GM12878 (cell line): ENCODE results near the gene UHMK1. TPM values are rescaled to one million over a fixed set of nuclear protein-coding genes. Genes with fewer than 3 reads are reported as not detected.

ENCODE experiments used
- ASH2L ChIP-seq: fragments of 300-600, 200-600 bp; sonication (generic); IDR thresholded peaks from 2 replicates; pipeline ENCODE4 v1.6.1; 2017; ENCODE audit warnings: low read depth, mild to moderate bottlenecking, borderline replicate concordance
- CHD2 ChIP-seq: IDR thresholded peaks from 2 replicates; pipeline ENCODE4 v1.6.1; 2011; ENCODE audit warnings: low read depth, low read length, improper control_type of control experiment, borderline replicate concordance
- EED ChIP-seq: sonication (generic); IDR thresholded peaks from 2 replicates; pipeline ENCODE4 v1.6.1; 2016; ENCODE audit warnings: antibody characterized with exemption, low read depth
- HDAC2 ChIP-seq: fragments of 200-600 bp; sonication (generic); IDR thresholded peaks from 2 replicates; pipeline ENCODE4 v1.6.1; 2017
- IRF4 ChIP-seq: IDR thresholded peaks from 2 replicates; pipeline ENCODE4 v1.6.1; 2011; ENCODE audit warnings: low read depth, low read length
- NR2C1 ChIP-seq: fragments of 450-650 bp; IDR thresholded peaks from 2 replicates; pipeline ENCODE4 v1.6.1; 2017; ENCODE audit warnings: antibody characterized with exemption, mild to moderate bottlenecking, moderate library complexity
- NR2F1 ChIP-seq: fragments of 450-650 bp; conservative IDR thresholded peaks from 2 replicates; pipeline ENCODE4 v1.6.1; 2017; ENCODE audit warnings: mild to moderate bottlenecking
- POLR2A ChIP-seq: IDR thresholded peaks from 2 replicates; pipeline ENCODE4 v1.6.1; 2011; ENCODE audit warnings: low read depth, mild to moderate bottlenecking, low read length
- POU2F2 ChIP-seq: IDR thresholded peaks from 3 replicates; pipeline ENCODE4 v1.6.1; 2011; ENCODE audit warnings: low read depth, mild to moderate bottlenecking, low read length, borderline replicate concordance
- RAD21 ChIP-seq: IDR thresholded peaks from 2 replicates; pipeline ENCODE4 v1.6.1; 2011; ENCODE audit warnings: mild to moderate bottlenecking, low read depth, low read length, moderate library complexity; ENCODE audit not compliant: insufficient read depth
- REST ChIP-seq: IDR thresholded peaks from 2 replicates; pipeline ENCODE4 v1.6.1; 2012; ENCODE audit warnings: mild to moderate bottlenecking, low read depth, low read length
- SMARCA5 ChIP-seq: fragments of 450-650 bp; IDR thresholded peaks from 2 replicates; pipeline ENCODE4 v1.6.1; 2017; ENCODE audit warnings: mild to moderate bottlenecking
- SMC3 ChIP-seq: IDR thresholded peaks from 2 replicates; pipeline ENCODE4 v1.6.1; 2011; ENCODE audit warnings: low read length, improper control_type of control experiment, borderline replicate concordance
- SRF ChIP-seq, 2 experiments: IDR thresholded peaks; 2 replicates each; pipeline ENCODE4 v1.6.1; 2011; ENCODE audit warnings: low read depth in 2 of 2, low read length in 2 of 2, mild to moderate bottlenecking in 1 of 2, moderate library complexity in 1 of 2
- STAT3 ChIP-seq: IDR thresholded peaks from 2 replicates; pipeline ENCODE4 v1.6.1; 2011; ENCODE audit warnings: low read depth, low read length, improper control_type of control experiment
- polyA plus RNA-seq, 11 experiments: library from polyadenylated mRNA; depleted of rRNA in 4 of 11; unstranded in 6 of 11; stranded (reverse) in 5 of 11; fragments of >200 nt; fragmentation: Nextera tagmentation in 4 of 11; fragmentation: Illumina TruSeq in 1 of 11; extraction: Ambion mirVana in 4 of 11; extraction: Trizol in 1 of 11; gene quantifications; 1 replicate in 1 of 11; 2 replicates in 10 of 11; pipeline versions ENCODE4 v1.2.1 to v1.2.3, GENCODE V29; 2011 to 2016; ENCODE audit warnings: inconsistent platforms in 2 of 11, missing spikeins in 2 of 11, low read depth in 1 of 11
- total RNA-seq, 4 experiments: library from RNA; depleted of rRNA in 3 of 4; stranded (reverse); fragments of >200 nt in 3 of 4; fragmentation: Illumina TruSeq in 1 of 4; extraction: Trizol in 1 of 4; gene quantifications; 2 replicates each; pipeline versions ENCODE4 v1.2.1 to v1.2.3, GENCODE V29; 2013 to 2021
- TF ChIP-seq, protein P1 (sequence below): IDR thresholded peaks from 2 replicates; pipeline ENCODE4 v1.6.1; 2012; ENCODE audit warnings: improper control_type of control experiment, low read depth, low read length; ENCODE audit not compliant: insufficient replicate concordance
- TF ChIP-seq, protein P2 (sequence below): IDR thresholded peaks from 2 replicates; pipeline ENCODE4 v1.6.1; 2012; ENCODE audit warnings: low read depth, low read length, improper control_type of control experiment
- TF ChIP-seq, protein P3 (sequence below): fragments of 450-650 bp; IDR thresholded peaks from 2 replicates; pipeline ENCODE4 v1.6.1; 2016; ENCODE audit warnings: mild to moderate bottlenecking

Gene UHMK1
- total and polyA plus RNA-seq, 10 of the 15 experiments (the other 5 are each of a cell fraction or from before 2014, with no cell fraction given) = 5.7 to 52.7 (median 28.3) TPM

DNA sequence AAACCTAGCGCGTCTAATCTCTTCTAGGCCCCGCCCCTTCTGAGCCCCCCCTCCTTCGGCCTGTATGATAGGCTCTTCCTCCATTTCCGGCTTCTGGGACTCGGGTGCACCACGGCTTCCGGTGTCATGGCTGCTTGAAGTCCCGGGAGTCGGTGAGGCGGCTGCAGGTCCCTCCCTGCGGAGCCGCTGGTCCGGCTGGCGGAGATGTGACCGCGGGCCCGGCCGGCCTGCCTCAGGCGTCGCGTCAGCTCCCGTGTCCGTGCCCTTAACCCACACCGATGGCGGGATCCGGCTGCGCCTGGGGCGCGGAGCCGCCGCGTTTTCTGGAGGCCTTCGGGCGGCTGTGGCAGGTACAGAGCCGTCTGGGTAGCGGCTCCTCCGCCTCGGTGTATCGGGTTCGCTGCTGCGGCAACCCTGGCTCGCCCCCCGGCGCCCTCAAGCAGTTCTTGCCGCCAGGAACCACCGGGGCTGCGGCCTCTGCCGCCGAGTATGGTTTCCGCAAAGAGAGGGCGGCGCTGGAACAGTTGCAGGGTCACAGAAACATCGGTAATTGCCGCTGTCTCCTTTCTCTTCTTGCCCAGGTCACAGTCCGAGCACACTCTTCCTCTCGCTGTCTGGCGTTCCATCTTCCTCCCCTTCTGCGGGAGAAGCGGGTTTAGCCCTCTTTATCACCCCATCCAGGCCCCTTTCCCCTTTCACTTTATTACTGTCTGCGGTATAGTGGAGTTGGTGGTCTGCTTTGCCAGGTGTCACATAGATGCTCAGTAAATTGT lies at the start of gene UHMK1 (continued):
- TF ChIP-seq, protein P1, sequence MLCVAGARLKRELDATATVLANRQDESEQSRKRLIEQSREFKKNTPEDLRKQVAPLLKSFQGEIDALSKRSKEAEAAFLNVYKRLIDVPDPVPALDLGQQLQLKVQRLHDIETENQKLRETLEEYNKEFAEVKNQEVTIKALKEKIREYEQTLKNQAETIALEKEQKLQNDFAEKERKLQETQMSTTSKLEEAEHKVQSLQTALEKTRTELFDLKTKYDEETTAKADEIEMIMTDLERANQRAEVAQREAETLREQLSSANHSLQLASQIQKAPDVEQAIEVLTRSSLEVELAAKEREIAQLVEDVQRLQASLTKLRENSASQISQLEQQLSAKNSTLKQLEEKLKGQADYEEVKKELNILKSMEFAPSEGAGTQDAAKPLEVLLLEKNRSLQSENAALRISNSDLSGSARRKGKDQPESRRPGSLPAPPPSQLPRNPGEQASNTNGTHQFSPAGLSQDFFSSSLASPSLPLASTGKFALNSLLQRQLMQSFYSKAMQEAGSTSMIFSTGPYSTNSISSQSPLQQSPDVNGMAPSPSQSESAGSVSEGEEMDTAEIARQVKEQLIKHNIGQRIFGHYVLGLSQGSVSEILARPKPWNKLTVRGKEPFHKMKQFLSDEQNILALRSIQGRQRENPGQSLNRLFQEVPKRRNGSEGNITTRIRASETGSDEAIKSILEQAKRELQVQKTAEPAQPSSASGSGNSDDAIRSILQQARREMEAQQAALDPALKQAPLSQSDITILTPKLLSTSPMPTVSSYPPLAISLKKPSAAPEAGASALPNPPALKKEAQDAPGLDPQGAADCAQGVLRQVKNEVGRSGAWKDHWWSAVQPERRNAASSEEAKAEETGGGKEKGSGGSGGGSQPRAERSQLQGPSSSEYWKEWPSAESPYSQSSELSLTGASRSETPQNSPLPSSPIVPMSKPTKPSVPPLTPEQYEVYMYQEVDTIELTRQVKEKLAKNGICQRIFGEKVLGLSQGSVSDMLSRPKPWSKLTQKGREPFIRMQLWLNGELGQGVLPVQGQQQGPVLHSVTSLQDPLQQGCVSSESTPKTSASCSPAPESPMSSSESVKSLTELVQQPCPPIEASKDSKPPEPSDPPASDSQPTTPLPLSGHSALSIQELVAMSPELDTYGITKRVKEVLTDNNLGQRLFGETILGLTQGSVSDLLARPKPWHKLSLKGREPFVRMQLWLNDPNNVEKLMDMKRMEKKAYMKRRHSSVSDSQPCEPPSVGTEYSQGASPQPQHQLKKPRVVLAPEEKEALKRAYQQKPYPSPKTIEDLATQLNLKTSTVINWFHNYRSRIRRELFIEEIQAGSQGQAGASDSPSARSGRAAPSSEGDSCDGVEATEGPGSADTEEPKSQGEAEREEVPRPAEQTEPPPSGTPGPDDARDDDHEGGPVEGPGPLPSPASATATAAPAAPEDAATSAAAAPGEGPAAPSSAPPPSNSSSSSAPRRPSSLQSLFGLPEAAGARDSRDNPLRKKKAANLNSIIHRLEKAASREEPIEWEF = no peak
- no peak for TF ChIP-seq SMC3
- no peak for TF ChIP-seq RAD21
- peak; percentile 33; the same call in 1 of the 3 replicates for TF ChIP-seq POU2F2
- peak; percentile 93 for TF ChIP-seq POLR2A
- TF ChIP-seq HDAC2 = no peak
- no peak for TF ChIP-seq SMARCA5
- no peak for TF ChIP-seq NR2C1
- no peak for TF ChIP-seq STAT3
- TF ChIP-seq EED = no peak
- no peak for TF ChIP-seq IRF4
- no peak for TF ChIP-seq REST
- no peak for TF ChIP-seq CHD2
- TF ChIP-seq, protein P2, sequence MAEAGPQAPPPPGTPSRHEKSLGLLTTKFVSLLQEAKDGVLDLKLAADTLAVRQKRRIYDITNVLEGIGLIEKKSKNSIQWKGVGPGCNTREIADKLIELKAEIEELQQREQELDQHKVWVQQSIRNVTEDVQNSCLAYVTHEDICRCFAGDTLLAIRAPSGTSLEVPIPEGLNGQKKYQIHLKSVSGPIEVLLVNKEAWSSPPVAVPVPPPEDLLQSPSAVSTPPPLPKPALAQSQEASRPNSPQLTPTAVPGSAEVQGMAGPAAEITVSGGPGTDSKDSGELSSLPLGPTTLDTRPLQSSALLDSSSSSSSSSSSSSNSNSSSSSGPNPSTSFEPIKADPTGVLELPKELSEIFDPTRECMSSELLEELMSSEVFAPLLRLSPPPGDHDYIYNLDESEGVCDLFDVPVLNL = no peak
- no peak for TF ChIP-seq SRF (IDR thresholded peaks at IDR 0.05; ENCODE audit: low read depth in 2 of 2, low read length in 2 of 2)
- no peak for TF ChIP-seq NR2F1
- TF ChIP-seq, protein P3, sequence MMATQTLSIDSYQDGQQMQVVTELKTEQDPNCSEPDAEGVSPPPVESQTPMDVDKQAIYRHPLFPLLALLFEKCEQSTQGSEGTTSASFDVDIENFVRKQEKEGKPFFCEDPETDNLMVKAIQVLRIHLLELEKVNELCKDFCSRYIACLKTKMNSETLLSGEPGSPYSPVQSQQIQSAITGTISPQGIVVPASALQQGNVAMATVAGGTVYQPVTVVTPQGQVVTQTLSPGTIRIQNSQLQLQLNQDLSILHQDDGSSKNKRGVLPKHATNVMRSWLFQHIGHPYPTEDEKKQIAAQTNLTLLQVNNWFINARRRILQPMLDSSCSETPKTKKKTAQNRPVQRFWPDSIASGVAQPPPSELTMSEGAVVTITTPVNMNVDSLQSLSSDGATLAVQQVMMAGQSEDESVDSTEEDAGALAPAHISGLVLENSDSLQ = no peak
- peak; percentile 66; the same call in 1 of the 2 replicates for TF ChIP-seq ASH2L
